Measurements from ENCODE around the gene KLF18. TPM values are rescaled to one million over a fixed set of nuclear protein-coding genes. Genes with fewer than 3 reads are reported as not detected.
"Not testable (repeated sequence)": the region's sequence is repeated elsewhere in the genome, so short reads cannot be mapped to it uniquely, and the experiment has no call there.

Gene KLF18
- polyA plus RNA-seq, 2 of the 4 experiments (the other 2 are of a cell fraction) = not detected

DNA sequence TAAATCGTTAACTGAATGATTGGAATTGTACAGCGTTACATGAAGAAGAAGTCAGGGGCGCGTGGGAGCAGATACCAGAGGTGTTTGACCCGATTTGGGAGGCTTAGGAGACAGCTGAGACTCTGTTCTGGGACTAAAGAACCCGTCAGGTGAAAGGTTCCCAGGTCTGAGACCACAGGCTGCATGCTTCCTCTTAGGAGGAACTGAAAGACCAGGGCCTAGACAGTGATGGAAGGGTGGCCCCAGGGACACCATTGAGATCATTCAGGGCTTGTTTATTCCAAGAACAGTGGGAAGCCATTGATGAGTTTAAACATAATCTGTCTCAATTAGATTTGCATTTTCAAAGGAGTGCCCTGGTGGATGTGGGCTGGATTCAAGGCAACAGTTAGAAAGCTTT is 21.9 kb downstream of the KLF18 start:
- TF ChIP-seq SMC3 (IDR thresholded peaks at IDR 0.05) (no peak), HES2 (IDR thresholded peaks at IDR 0.05) (no peak), PHF8 (IDR thresholded peaks at IDR 0.05; ENCODE audit: borderline replicate concordance, low read depth) (no peak), MAX (IDR thresholded peaks at IDR 0.05) (no peak), RNF2 (IDR thresholded peaks at IDR 0.05; ENCODE audit: borderline replicate concordance, low read depth) (no peak), EHF (CRISPR knock-in tag; IDR thresholded peaks at IDR 0.05) (no peak), HDAC2 (IDR thresholded peaks at IDR 0.05) (no peak), HOXA7 (CRISPR knock-in tag; IDR thresholded peaks at IDR 0.05) (no peak), BHLHE40 (IDR thresholded peaks at IDR 0.05; ENCODE audit: low read depth, low read length) (no peak), NR3C1 (IDR thresholded peaks at IDR 0.05) (no peak), ELK1 (IDR thresholded peaks at IDR 0.05; ENCODE audit: low read depth, low read length) (no peak), CHD4 (IDR thresholded peaks at IDR 0.05; ENCODE audit: borderline replicate concordance) (no peak), RCOR1 (IDR thresholded peaks at IDR 0.05; ENCODE audit: low read depth, low read length) (no peak), GATA3 (IDR thresholded peaks at IDR 0.05; ENCODE audit: borderline replicate concordance) (no peak), RFX5 (IDR thresholded peaks at IDR 0.05) (no peak), USF2 (IDR thresholded peaks at IDR 0.05) (no peak)
- Histone ChIP-seq H3K4me1 (no peaks in the 10 kb centered on the region), H3K27ac (no peak overlapping the region), H3K4me3 (no peak overlapping the region), H3K4me2 (no peak overlapping the region), H3K9me3 (no peaks in the 10 kb centered on the region)
- ATAC-seq (no peak), DNase-seq (ENCODE audit: low read depth in 1 of 2, low spot score in 1 of 2) (no peak), FAIRE-seq (no peak)
- CTCF ChIA-PET = no interaction called here
- POLR2A ChIA-PET = no interaction called here
- WGBS (ENCODE audit: missing lambda C conversion rate) = 64% methylated on average over 6 of the region's 6 CpGs

GRCh38 chr1:44118682-44119081 is 22.7 kb downstream of the KLF18 start, which contains the start of gene KLF17:
KLF17 (plus strand) TSS chr1:44118821; CDS start chr1:44118908, 87 bp downstream.
- Histone ChIP-seq H3K9me3 (no peaks in the 10 kb centered on the region), H3K27ac (no peak within 1 kb of the TSS), H3K4me2 (no peak within 1 kb of the TSS), H3K4me1 (no peaks in the 10 kb centered on the region), H3K4me3 (no peak within 1 kb of the TSS)
- WGBS (ENCODE audit: missing lambda C conversion rate) = 90% methylated on average over 2 of the region's 25 CpGs
- TF ChIP-seq ZC3H11A (IDR thresholded peaks at IDR 0.05) (no peak), SREBF2 (IDR thresholded peaks at IDR 0.05) (no peak), HDAC2 (IDR thresholded peaks at IDR 0.05) (no peak), MYC (IDR thresholded peaks at IDR 0.05; ENCODE audit: borderline replicate concordance, low read length) (no peak), ZNF302 (CRISPR knock-in tag; IDR thresholded peaks at IDR 0.05) (no peak), JUN (IDR thresholded peaks at IDR 0.05) (no peak), ZSCAN20 (CRISPR knock-in tag; IDR thresholded peaks at IDR 0.05) (no peak), CHD4 (IDR thresholded peaks at IDR 0.05; ENCODE audit: borderline replicate concordance) (no peak), RFX5 (IDR thresholded peaks at IDR 0.05) (no peak), CEBPB (IDR thresholded peaks at IDR 0.05) (no peak), CHD2 (IDR thresholded peaks at IDR 0.05; ENCODE audit: low read length, partially characterized antibody) (no peak), NPAS2 (CRISPR knock-in tag; IDR thresholded peaks at IDR 0.05; ENCODE audit: borderline replicate concordance) (no peak), NFE2L2 (conservative IDR thresholded peaks at IDR 0.05; ENCODE audit: low read length) (no peak), EHMT2 (IDR thresholded peaks at IDR 0.05; ENCODE audit: low read depth) (no peak), HOXB5 (CRISPR knock-in tag; IDR thresholded peaks at IDR 0.05) (no peak), FOSB (CRISPR knock-in tag; IDR thresholded peaks at IDR 0.05) (no peak), MAFK (IDR thresholded peaks at IDR 0.05; ENCODE audit: partially characterized antibody) (no peak)
- TF ChIP-seq, protein P1, sequence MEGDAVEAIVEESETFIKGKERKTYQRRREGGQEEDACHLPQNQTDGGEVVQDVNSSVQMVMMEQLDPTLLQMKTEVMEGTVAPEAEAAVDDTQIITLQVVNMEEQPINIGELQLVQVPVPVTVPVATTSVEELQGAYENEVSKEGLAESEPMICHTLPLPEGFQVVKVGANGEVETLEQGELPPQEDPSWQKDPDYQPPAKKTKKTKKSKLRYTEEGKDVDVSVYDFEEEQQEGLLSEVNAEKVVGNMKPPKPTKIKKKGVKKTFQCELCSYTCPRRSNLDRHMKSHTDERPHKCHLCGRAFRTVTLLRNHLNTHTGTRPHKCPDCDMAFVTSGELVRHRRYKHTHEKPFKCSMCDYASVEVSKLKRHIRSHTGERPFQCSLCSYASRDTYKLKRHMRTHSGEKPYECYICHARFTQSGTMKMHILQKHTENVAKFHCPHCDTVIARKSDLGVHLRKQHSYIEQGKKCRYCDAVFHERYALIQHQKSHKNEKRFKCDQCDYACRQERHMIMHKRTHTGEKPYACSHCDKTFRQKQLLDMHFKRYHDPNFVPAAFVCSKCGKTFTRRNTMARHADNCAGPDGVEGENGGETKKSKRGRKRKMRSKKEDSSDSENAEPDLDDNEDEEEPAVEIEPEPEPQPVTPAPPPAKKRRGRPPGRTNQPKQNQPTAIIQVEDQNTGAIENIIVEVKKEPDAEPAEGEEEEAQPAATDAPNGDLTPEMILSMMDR (IDR thresholded peaks at IDR 0.05) = no peak
- POLR2A ChIA-PET = no interaction called here
- FAIRE-seq (no peak), DNase-seq (ENCODE audit: low read depth in 1 of 2, low spot score in 1 of 2) (no peak), ATAC-seq (no peak)
- CTCF ChIA-PET = interaction anchor here (0.6 to 1.2 kb wide), 2 partner anchors 210 to 476 kb away, joined by 3 to 5 read pairs; no protein-coding TSS in a partner anchor

GRCh38 chr1:44117272-44117671 is 24.2 kb downstream of the KLF18 start:
- WGBS (ENCODE audit: missing lambda C conversion rate) = 96% methylated on average over 10 of the region's 10 CpGs
- H3K4me1 ChIP-seq; H3K27ac ChIP-seq; ATAC-seq; DNase-seq (ENCODE audit: low read depth in 1 of 2, low spot score in 1 of 2); H3K4me2 ChIP-seq; H3K9me3 ChIP-seq; H3K4me3 ChIP-seq; POLR2A ChIA-PET; FAIRE-seq: not testable (repeated sequence)
- CTCF ChIA-PET = interaction anchor here (1.2 kb wide), 1 partner anchor 478 kb away, joined by 3 read pairs; no protein-coding TSS in a partner anchor

All from A549 (cell line).